22Rv1 (cell line): ENCODE results near the gene PIK3R5.

ENCODE experiments used
- CTCF ChIP-seq: fragments of 450-650 bp; IDR thresholded peaks from 2 replicates; pipeline ENCODE4 v1.5.1; 2017; ENCODE audit warnings: mild to moderate bottlenecking
- ZFX ChIP-seq: fragments of 450-650 bp; IDR thresholded peaks from 2 replicates; pipeline ENCODE4 v1.6.1; 2017; ENCODE audit warnings: antibody characterized with exemption, borderline replicate concordance

GRCh38 chr17:8894202-8894671 is 71.3 kb downstream of the PIK3R5 start:
- no peak for TF ChIP-seq CTCF
- TF ChIP-seq ZFX, result no peak
